Activated CD4-positive, alpha-beta T cell treated with anti-CD3 and anti-CD28 coated beads, Interleukin-10, Interleukin-2, amounts not matched to agents 100 ng/mL and 50 ng/mL, durations not matched to agents 16 hours and 8 hours (primary cell): ENCODE results near the gene HDGFL3.

ENCODE experiments used
- DNase-seq: peaks from one replicate; pipeline ENCODE4 v3.0.0-alpha.2; 2020

HDGFL3 gene

GRCh38 chr15:83119968-83120581 lies 87.5 kb downstream of the HDGFL3 start:
- DNase-seq, result no peak

- no peak for DNase-seq
Observed at GRCh38 chr15:83118968-83119367, 88.7 kb downstream of the HDGFL3 start.

- no peak for DNase-seq
Observed at GRCh38 chr15:83118291-83118827, 89.3 kb downstream of the HDGFL3 start.

GRCh38 chr15:83115831-83116565 lies 91.6 kb downstream of the HDGFL3 start:
- DNase-seq, result peak; percentile 70

GRCh38 chr15:83115410-83115809 lies 92.2 kb downstream of the HDGFL3 start:
- peak; percentile 19 for DNase-seq

- DNase-seq, result no peak
Observed at GRCh38 chr15:83114856-83115255, 92.8 kb downstream of the HDGFL3 start.

GRCh38 chr15:83113881-83114674 lies 93.5 kb downstream of the HDGFL3 start:
- DNase-seq, result no peak

- no peak for DNase-seq
Observed at GRCh38 chr15:83112956-83113299, 94.7 kb downstream of the HDGFL3 start.

- DNase-seq, result no peak
Observed at GRCh38 chr15:83112233-83112955, 95.2 kb downstream of the HDGFL3 start.

GRCh38 chr15:83111149-83111548 lies 96.5 kb downstream of the HDGFL3 start:
- no peak for DNase-seq

GRCh38 chr15:83110381-83110780 lies 97.2 kb downstream of the HDGFL3 start:
- no peak for DNase-seq

GRCh38 chr15:83109532-83109931 lies 98.1 kb downstream of the HDGFL3 start:
- DNase-seq, result no peak

GRCh38 chr15:83108266-83109219 lies 99.1 kb downstream of the HDGFL3 start:
- peak; percentile 63 for DNase-seq

GRCh38 chr15:83107841-83108181 lies 99.8 kb downstream of the HDGFL3 start:
- DNase-seq, result no peak

GRCh38 chr15:83106994-83107840 lies 100.4 kb downstream of the HDGFL3 start, which contains the start of gene TM6SF1:
Gene TM6SF1, plus strand, starts transcription at chr15:83107645. Its CDS starts 36 bp downstream, at chr15:83107681.
- peak; percentile 19 for DNase-seq

- DNase-seq, result no peak
Observed at GRCh38 chr15:83105440-83105839, 102.2 kb downstream of the HDGFL3 start.

GRCh38 chr15:83104141-83104540 lies 103.5 kb downstream of the HDGFL3 start:
- DNase-seq, result no peak

GRCh38 chr15:83102346-83102745 lies 105.3 kb downstream of the HDGFL3 start:
- DNase-seq, result no peak

- no peak for DNase-seq
Observed at GRCh38 chr15:83100097-83100646, 107.5 kb downstream of the HDGFL3 start.

- DNase-seq, result no peak
Observed at GRCh38 chr15:83099290-83099689, 108.3 kb downstream of the HDGFL3 start.
